ENCODE data around the gene FGF12.

FGF12 gene

DNA sequence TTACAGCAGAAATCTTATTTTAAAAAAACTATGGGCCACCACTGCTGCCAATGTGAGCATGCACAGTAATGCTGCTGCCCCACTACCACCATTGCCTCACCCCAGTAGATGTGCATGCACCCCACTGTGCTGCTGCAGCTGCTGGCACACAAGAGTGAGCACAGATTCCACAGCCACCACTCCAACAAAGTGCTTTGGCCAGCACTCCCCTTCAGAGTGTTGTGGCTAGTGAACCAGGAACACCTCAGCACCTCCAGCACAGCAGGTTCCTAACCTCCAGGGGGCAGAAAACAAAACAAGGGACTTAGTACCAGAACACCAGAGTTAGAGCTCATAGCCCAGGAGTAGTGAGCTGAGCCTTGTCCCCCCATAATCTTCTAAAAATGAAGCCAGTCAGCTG, 636.8 kb downstream of the FGF12 start:
- no peak for ATAC-seq

More for the DNA sequence above, 636.8 kb downstream of the FGF12 start:
- TF ChIP-seq ARNTL (CRISPR knock-in tag; IDR thresholded peaks at IDR 0.05; ENCODE audit: borderline replicate concordance, low read depth) (no peak), GLIS3 (CRISPR knock-in tag; IDR thresholded peaks at IDR 0.05) (no peak), ZNF70 (CRISPR knock-in tag; IDR thresholded peaks at IDR 0.05) (no peak), ZC3H10 (CRISPR knock-in tag; IDR thresholded peaks at IDR 0.05) (no peak), TCF4 (CRISPR knock-in tag; IDR thresholded peaks at IDR 0.05; ENCODE audit: borderline replicate concordance) (no peak), SNAI2 (CRISPR knock-in tag; IDR thresholded peaks at IDR 0.05) (no peak), CSDC2 (CRISPR knock-in tag; IDR thresholded peaks at IDR 0.05) (no peak), PPARA (CRISPR knock-in tag; IDR thresholded peaks at IDR 0.05; ENCODE audit: borderline replicate concordance) (no peak), BACH2 (CRISPR knock-in tag; IDR thresholded peaks at IDR 0.05; ENCODE audit: borderline replicate concordance) (no peak), ZFP30 (CRISPR knock-in tag; IDR thresholded peaks at IDR 0.05) (no peak)
- TF ChIP-seq, protein P1, sequence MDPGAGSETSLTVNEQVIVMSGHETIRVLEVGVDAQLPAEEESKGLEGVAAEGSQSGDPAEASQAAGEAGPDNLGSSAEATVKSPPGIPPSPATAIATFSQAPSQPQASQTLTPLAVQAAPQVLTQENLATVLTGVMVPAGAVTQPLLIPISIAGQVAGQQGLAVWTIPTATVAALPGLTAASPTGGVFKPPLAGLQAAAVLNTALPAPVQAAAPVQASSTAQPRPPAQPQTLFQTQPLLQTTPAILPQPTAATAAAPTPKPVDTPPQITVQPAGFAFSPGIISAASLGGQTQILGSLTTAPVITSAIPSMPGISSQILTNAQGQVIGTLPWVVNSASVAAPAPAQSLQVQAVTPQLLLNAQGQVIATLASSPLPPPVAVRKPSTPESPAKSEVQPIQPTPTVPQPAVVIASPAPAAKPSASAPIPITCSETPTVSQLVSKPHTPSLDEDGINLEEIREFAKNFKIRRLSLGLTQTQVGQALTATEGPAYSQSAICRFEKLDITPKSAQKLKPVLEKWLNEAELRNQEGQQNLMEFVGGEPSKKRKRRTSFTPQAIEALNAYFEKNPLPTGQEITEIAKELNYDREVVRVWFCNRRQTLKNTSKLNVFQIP (CRISPR knock-in tag; IDR thresholded peaks at IDR 0.05; ENCODE audit: borderline replicate concordance, low read depth) = no peak
- TF ChIP-seq, protein P2, sequence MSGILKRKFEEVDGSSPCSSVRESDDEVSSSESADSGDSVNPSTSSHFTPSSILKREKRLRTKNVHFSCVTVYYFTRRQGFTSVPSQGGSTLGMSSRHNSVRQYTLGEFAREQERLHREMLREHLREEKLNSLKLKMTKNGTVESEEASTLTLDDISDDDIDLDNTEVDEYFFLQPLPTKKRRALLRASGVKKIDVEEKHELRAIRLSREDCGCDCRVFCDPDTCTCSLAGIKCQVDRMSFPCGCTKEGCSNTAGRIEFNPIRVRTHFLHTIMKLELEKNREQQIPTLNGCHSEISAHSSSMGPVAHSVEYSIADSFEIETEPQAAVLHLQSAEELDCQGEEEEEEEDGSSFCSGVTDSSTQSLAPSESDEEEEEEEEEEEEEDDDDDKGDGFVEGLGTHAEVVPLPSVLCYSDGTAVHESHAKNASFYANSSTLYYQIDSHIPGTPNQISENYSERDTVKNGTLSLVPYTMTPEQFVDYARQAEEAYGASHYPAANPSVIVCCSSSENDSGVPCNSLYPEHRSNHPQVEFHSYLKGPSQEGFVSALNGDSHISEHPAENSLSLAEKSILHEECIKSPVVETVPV (CRISPR knock-in tag; IDR thresholded peaks at IDR 0.05) = no peak
- TF ChIP-seq, protein P3, sequence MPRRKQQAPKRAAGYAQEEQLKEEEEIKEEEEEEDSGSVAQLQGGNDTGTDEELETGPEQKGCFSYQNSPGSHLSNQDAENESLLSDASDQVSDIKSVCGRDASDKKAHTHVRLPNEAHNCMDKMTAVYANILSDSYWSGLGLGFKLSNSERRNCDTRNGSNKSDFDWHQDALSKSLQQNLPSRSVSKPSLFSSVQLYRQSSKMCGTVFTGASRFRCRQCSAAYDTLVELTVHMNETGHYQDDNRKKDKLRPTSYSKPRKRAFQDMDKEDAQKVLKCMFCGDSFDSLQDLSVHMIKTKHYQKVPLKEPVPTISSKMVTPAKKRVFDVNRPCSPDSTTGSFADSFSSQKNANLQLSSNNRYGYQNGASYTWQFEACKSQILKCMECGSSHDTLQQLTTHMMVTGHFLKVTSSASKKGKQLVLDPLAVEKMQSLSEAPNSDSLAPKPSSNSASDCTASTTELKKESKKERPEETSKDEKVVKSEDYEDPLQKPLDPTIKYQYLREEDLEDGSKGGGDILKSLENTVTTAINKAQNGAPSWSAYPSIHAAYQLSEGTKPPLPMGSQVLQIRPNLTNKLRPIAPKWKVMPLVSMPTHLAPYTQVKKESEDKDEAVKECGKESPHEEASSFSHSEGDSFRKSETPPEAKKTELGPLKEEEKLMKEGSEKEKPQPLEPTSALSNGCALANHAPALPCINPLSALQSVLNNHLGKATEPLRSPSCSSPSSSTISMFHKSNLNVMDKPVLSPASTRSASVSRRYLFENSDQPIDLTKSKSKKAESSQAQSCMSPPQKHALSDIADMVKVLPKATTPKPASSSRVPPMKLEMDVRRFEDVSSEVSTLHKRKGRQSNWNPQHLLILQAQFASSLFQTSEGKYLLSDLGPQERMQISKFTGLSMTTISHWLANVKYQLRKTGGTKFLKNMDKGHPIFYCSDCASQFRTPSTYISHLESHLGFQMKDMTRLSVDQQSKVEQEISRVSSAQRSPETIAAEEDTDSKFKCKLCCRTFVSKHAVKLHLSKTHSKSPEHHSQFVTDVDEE (CRISPR knock-in tag; IDR thresholded peaks at IDR 0.05) = no peak
- TF ChIP-seq, protein P4, sequence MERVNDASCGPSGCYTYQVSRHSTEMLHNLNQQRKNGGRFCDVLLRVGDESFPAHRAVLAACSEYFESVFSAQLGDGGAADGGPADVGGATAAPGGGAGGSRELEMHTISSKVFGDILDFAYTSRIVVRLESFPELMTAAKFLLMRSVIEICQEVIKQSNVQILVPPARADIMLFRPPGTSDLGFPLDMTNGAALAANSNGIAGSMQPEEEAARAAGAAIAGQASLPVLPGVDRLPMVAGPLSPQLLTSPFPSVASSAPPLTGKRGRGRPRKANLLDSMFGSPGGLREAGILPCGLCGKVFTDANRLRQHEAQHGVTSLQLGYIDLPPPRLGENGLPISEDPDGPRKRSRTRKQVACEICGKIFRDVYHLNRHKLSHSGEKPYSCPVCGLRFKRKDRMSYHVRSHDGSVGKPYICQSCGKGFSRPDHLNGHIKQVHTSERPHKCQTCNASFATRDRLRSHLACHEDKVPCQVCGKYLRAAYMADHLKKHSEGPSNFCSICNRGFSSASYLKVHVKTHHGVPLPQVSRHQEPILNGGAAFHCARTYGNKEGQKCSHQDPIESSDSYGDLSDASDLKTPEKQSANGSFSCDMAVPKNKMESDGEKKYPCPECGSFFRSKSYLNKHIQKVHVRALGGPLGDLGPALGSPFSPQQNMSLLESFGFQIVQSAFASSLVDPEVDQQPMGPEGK (CRISPR knock-in tag; IDR thresholded peaks at IDR 0.05; ENCODE audit: borderline replicate concordance) = no peak
- TF ChIP-seq, protein P5, sequence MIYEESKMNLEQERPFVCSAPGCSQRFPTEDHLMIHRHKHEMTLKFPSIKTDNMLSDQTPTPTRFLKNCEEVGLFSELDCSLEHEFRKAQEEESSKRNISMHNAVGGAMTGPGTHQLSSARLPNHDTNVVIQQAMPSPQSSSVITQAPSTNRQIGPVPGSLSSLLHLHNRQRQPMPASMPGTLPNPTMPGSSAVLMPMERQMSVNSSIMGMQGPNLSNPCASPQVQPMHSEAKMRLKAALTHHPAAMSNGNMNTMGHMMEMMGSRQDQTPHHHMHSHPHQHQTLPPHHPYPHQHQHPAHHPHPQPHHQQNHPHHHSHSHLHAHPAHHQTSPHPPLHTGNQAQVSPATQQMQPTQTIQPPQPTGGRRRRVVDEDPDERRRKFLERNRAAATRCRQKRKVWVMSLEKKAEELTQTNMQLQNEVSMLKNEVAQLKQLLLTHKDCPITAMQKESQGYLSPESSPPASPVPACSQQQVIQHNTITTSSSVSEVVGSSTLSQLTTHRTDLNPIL (CRISPR knock-in tag; IDR thresholded peaks at IDR 0.05; ENCODE audit: low read depth) = no peak
